ENCODE data around the gene CACNA2D3. TPM values are rescaled to one million over a fixed set of nuclear protein-coding genes. Genes with fewer than 3 reads are reported as not detected.
"Not testable (repeated sequence)": the region's sequence is repeated elsewhere in the genome, so short reads cannot be mapped to it uniquely, and the experiment has no call there.

Gene CACNA2D3
- total RNA-seq, result 4.7 TPM

GRCh38 chr3:54122324-54123002, at the start of gene CACNA2D3:
Gene CACNA2D3, plus strand, starts transcription at chr3:54122552.
- no peak for DNase-seq (ENCODE audit: low spot score)

GRCh38 chr3:54073386-54073785, 49.0 kb upstream of the CACNA2D3 start:
- DNase-seq (ENCODE audit: low spot score), result no peak

- no peak for DNase-seq (ENCODE audit: low spot score)
Measured at GRCh38 chr3:54079314-54079713, 43.0 kb upstream of the CACNA2D3 start.

- DNase-seq (ENCODE audit: low spot score), result no peak
Measured at GRCh38 chr3:54079730-54080325, 42.5 kb upstream of the CACNA2D3 start.

- DNase-seq (ENCODE audit: low spot score), result no peak
Measured at GRCh38 chr3:54083921-54084320, 38.4 kb upstream of the CACNA2D3 start.

- no peak for DNase-seq (ENCODE audit: low spot score)
Measured at GRCh38 chr3:54085936-54086335, 36.4 kb upstream of the CACNA2D3 start.

- no peak for DNase-seq (ENCODE audit: low spot score)
Measured at GRCh38 chr3:54086652-54087405, 35.5 kb upstream of the CACNA2D3 start.

GRCh38 chr3:54087581-54088410, 34.6 kb upstream of the CACNA2D3 start:
- no peak for DNase-seq (ENCODE audit: low spot score)

GRCh38 chr3:54093491-54094248, 28.7 kb upstream of the CACNA2D3 start:
- no peak for DNase-seq (ENCODE audit: low spot score)

GRCh38 chr3:54094926-54095325, 27.4 kb upstream of the CACNA2D3 start:
- DNase-seq (ENCODE audit: low spot score), result no peak

- no peak for DNase-seq (ENCODE audit: low spot score)
Measured at GRCh38 chr3:54099381-54099780, 23.0 kb upstream of the CACNA2D3 start.

- no peak for DNase-seq (ENCODE audit: low spot score)
Measured at GRCh38 chr3:54104084-54104483, 18.3 kb upstream of the CACNA2D3 start.

- not testable (repeated sequence) for DNase-seq (ENCODE audit: low spot score)
Measured at GRCh38 chr3:54116129-54116528, 6.2 kb upstream of the CACNA2D3 start.

GRCh38 chr3:54120657-54121413, 1.5 kb upstream of the CACNA2D3 start:
- DNase-seq (ENCODE audit: low spot score), result no peak

GRCh38 chr3:54121414-54122323, 683 bp upstream of the CACNA2D3 start:
- no peak for DNase-seq (ENCODE audit: low spot score)

GRCh38 chr3:54123003-54123775, 837 bp downstream of the CACNA2D3 start:
- DNase-seq (ENCODE audit: low spot score), result no peak

GRCh38 chr3:54123776-54124196, 1.4 kb downstream of the CACNA2D3 start:
- no peak for DNase-seq (ENCODE audit: low spot score)

- DNase-seq (ENCODE audit: low spot score), result no peak
Measured at GRCh38 chr3:54125300-54125699, 2.9 kb downstream of the CACNA2D3 start.

- DNase-seq (ENCODE audit: low spot score), result no peak
Measured at GRCh38 chr3:54126551-54126950, 4.2 kb downstream of the CACNA2D3 start.
